ENCODE results near the gene TMEM63C. TPM values are rescaled to one million over a fixed set of nuclear protein-coding genes. Genes with fewer than 3 reads are reported as not detected.
"Not testable (repeated sequence)": the region's sequence is repeated elsewhere in the genome, so short reads cannot be mapped to it uniquely, and the experiment has no call there.

The TMEM63C gene
- total RNA-seq, 3 donors from 2014 or later (not counting 1 experiment from before 2014, with no cell fraction given), result 1.5 to 5.1 (median 2.1) TPM

GRCh38 chr14:77279719-77280118 is 98.1 kb downstream of the TMEM63C start:
- no peak for DNase-seq
- Mint-ChIP-seq H3K27me3 (ENCODE audit: low read depth in 2 of 2) (no peaks in the 10 kb centered on the region), H3K27ac (no peak overlapping the region), H3K4me3 (no peak overlapping the region), H3K4me1 (no peaks in the 10 kb centered on the region), H3K36me3 (no peaks in the 10 kb centered on the region), H3K9me3 (no peaks in the 10 kb centered on the region)
- Histone ChIP-seq H3K27ac (ENCODE audit: low read length) (no peak overlapping the region), H3K36me3 (ENCODE audit: control insufficient read depth, insufficient read depth, low read length) (peaks cover 4% of the 10 kb centered on the region), H3K9me3 (ENCODE audit: control insufficient read depth, insufficient read depth, low read length) (no peaks in the 10 kb centered on the region), H3K4me3 (ENCODE audit: low read length) (no peak overlapping the region), H3K27me3 (ENCODE audit: control insufficient read depth, insufficient read depth, low read length) (no peaks in the 10 kb centered on the region), H3K4me1 (ENCODE audit: control insufficient read depth, insufficient read depth, low read length) (no peaks in the 10 kb centered on the region)
- TF ChIP-seq CTCF (IDR thresholded peaks at IDR 0.05), result no peak
- no peak for ATAC-seq
- 95% methylated on average over 13 of the region's 13 CpGs for WGBS (ENCODE audit: insufficient coverage)
- intact Hi-C loops (cut with micrococcal nuclease), result no loop called here

- H3K9me3 Mint-ChIP-seq; H3K4me1 Mint-ChIP-seq; H3K4me3 Mint-ChIP-seq; H3K27me3 Mint-ChIP-seq (ENCODE audit: low read depth in 2 of 2); H3K27me3 ChIP-seq (ENCODE audit: control insufficient read depth, insufficient read depth, low read length); H3K4me1 ChIP-seq (ENCODE audit: control insufficient read depth, insufficient read depth, low read length); intact Hi-C loops (cut with micrococcal nuclease); H3K4me3 ChIP-seq (ENCODE audit: low read length); H3K27ac Mint-ChIP-seq; DNase-seq; H3K36me3 ChIP-seq (ENCODE audit: control insufficient read depth, insufficient read depth, low read length); H3K36me3 Mint-ChIP-seq; H3K27ac ChIP-seq (ENCODE audit: low read length); H3K9me3 ChIP-seq (ENCODE audit: control insufficient read depth, insufficient read depth, low read length); ATAC-seq: not testable (repeated sequence)
- 99% methylated on average over 4 of the region's 4 CpGs for WGBS (ENCODE audit: insufficient coverage)
These were observed 99.3 kb downstream of the TMEM63C start for GRCh38 chr14:77280921-77281320.

- Mint-ChIP-seq H3K9me3 (no peaks in the 10 kb centered on the region), H3K27me3 (ENCODE audit: low read depth in 2 of 2) (no peaks in the 10 kb centered on the region), H3K4me1 (no peaks in the 10 kb centered on the region), H3K4me3 (no peak overlapping the region), H3K36me3 (no peaks in the 10 kb centered on the region), H3K27ac (no peak overlapping the region)
- no peak for ATAC-seq
- H3K9me3 ChIP-seq (ENCODE audit: control insufficient read depth, insufficient read depth, low read length), result no peaks in the 10 kb centered on the region
- no peak for TF ChIP-seq CTCF (IDR thresholded peaks at IDR 0.05)
- no peaks in the 10 kb centered on the region for H3K27me3 ChIP-seq (ENCODE audit: control insufficient read depth, insufficient read depth, low read length)
- DNase-seq, result no peak
- no peaks in the 10 kb centered on the region for H3K4me1 ChIP-seq (ENCODE audit: control insufficient read depth, insufficient read depth, low read length)
- 94% methylated on average over 6 of the region's 6 CpGs for WGBS (ENCODE audit: insufficient coverage)
- no peak overlapping the region for H3K4me3 ChIP-seq (ENCODE audit: low read length)
- peaks cover 4% of the 10 kb centered on the region for H3K36me3 ChIP-seq (ENCODE audit: control insufficient read depth, insufficient read depth, low read length)
- intact Hi-C loops (cut with micrococcal nuclease), result no loop called here
- no peak overlapping the region for H3K27ac ChIP-seq (ENCODE audit: low read length)
These were observed 100.3 kb downstream of the TMEM63C start for GRCh38 chr14:77281852-77282410.

- H3K36me3 Mint-ChIP-seq, result no peaks in the 10 kb centered on the region
- H3K4me1 Mint-ChIP-seq, result no peaks in the 10 kb centered on the region
These were observed 102.5 kb downstream of the TMEM63C start for GRCh38 chr14:77284066-77284465.

More at GRCh38 chr14:77284066-77284465, 102.5 kb downstream of the TMEM63C start:
- Histone ChIP-seq H3K36me3 (ENCODE audit: control insufficient read depth, insufficient read depth, low read length) (peaks cover 4% of the 10 kb centered on the region), H3K4me3 (ENCODE audit: low read length) (no peak overlapping the region), H3K9me3 (ENCODE audit: control insufficient read depth, insufficient read depth, low read length) (no peaks in the 10 kb centered on the region), H3K4me1 (ENCODE audit: control insufficient read depth, insufficient read depth, low read length) (no peaks in the 10 kb centered on the region), H3K27ac (ENCODE audit: low read length) (no peak overlapping the region), H3K27me3 (ENCODE audit: control insufficient read depth, insufficient read depth, low read length) (no peaks in the 10 kb centered on the region)
- ATAC-seq (no peak), DNase-seq (no peak)
- intact Hi-C loops (cut with micrococcal nuclease), result no loop called here
- WGBS (ENCODE audit: insufficient coverage), result 88% methylated on average over 4 of the region's 4 CpGs
- no peak for TF ChIP-seq CTCF (IDR thresholded peaks at IDR 0.05)
- no peak overlapping the region for H3K27ac Mint-ChIP-seq
- no peaks in the 10 kb centered on the region for H3K9me3 Mint-ChIP-seq
- H3K27me3 Mint-ChIP-seq (ENCODE audit: low read depth in 2 of 2), result no peaks in the 10 kb centered on the region
- no peak overlapping the region for H3K4me3 Mint-ChIP-seq

Data from natural killer cell (primary cell).